ENCODE results near the gene COP1.

GRCh38 chr1:175984057-175984812 lies 222.9 kb downstream of the COP1 start:
- no peak for TF ChIP-seq CTCF (IDR thresholded peaks at IDR 0.05)
- TF ChIP-seq POLR2A (IDR thresholded peaks at IDR 0.05), result no peak

Data from uterus (tissue), 2 donors.